ENCODE results near the gene SLC39A3. TPM values are rescaled to one million over a fixed set of nuclear protein-coding genes. Genes with fewer than 3 reads are reported as not detected.
"Not testable (repeated sequence)": the region's sequence is repeated elsewhere in the genome, so short reads cannot be mapped to it uniquely, and the experiment has no call there.

Gene SLC39A3
- total RNA-seq, 1 donor from 2014 or later: 24.0 TPM

DNA sequence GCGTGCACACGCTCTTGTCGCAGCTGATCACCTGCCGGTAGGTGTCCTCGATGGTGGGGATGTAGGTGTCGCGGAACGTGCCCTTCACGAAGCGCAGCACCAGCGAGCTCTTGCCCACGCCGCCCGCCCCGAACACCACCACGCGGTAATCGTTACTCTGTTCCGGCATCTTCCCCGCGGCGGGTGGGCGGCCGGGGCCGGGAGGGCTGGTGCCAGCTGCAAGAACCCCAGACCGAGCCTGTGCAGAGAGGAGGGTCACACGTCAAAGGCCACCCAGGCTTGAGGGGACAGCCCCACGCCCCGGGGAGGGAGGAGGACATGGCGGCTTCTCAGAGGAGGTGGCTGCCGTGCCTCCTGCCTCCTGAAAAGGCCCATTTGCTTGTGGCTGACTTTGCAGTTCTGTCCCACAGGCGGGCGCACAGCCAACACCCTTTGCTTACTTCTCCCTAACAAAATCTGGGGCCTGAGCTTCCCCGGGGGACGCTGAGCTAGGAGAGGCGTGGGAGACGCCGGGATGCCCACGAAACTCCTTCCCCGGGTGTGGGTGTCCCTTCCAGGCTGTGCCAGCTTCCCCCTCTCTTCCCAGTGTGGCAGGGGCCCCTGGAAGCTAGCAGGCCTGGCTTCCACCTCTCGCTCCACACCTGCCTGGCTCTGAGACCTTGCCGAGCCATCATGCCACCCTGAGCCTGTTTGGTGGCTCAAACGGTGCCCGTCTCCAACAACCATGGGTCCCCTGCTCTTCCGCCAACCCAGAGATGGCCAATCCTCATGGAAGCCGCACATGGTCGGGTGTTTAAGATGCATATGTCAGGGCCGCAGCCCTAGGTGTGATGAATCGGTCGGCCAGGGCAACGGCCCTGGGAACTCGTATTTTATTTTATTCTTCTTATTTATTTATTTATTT is 21.9 kb downstream of the SLC39A3 start:
- TF ChIP-seq, protein P1, sequence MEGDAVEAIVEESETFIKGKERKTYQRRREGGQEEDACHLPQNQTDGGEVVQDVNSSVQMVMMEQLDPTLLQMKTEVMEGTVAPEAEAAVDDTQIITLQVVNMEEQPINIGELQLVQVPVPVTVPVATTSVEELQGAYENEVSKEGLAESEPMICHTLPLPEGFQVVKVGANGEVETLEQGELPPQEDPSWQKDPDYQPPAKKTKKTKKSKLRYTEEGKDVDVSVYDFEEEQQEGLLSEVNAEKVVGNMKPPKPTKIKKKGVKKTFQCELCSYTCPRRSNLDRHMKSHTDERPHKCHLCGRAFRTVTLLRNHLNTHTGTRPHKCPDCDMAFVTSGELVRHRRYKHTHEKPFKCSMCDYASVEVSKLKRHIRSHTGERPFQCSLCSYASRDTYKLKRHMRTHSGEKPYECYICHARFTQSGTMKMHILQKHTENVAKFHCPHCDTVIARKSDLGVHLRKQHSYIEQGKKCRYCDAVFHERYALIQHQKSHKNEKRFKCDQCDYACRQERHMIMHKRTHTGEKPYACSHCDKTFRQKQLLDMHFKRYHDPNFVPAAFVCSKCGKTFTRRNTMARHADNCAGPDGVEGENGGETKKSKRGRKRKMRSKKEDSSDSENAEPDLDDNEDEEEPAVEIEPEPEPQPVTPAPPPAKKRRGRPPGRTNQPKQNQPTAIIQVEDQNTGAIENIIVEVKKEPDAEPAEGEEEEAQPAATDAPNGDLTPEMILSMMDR (IDR thresholded peaks at IDR 0.05; ENCODE audit: insufficient read depth, low read length, severe bottlenecking): no peak
- FAIRE-seq (no peak), DNase-seq (ENCODE audit: low read depth) (no peak)
- Histone ChIP-seq H3K36me3 (ENCODE audit: control insufficient read depth, insufficient read depth, low read length) (no peaks in the 10 kb centered on the region), H3K4me3 (ENCODE audit: low read depth, low read length) (no peak overlapping the region), H3K27me3 (ENCODE audit: control insufficient read depth, insufficient read depth, low read length) (peaks cover 16% of the 10 kb centered on the region)

DNA sequence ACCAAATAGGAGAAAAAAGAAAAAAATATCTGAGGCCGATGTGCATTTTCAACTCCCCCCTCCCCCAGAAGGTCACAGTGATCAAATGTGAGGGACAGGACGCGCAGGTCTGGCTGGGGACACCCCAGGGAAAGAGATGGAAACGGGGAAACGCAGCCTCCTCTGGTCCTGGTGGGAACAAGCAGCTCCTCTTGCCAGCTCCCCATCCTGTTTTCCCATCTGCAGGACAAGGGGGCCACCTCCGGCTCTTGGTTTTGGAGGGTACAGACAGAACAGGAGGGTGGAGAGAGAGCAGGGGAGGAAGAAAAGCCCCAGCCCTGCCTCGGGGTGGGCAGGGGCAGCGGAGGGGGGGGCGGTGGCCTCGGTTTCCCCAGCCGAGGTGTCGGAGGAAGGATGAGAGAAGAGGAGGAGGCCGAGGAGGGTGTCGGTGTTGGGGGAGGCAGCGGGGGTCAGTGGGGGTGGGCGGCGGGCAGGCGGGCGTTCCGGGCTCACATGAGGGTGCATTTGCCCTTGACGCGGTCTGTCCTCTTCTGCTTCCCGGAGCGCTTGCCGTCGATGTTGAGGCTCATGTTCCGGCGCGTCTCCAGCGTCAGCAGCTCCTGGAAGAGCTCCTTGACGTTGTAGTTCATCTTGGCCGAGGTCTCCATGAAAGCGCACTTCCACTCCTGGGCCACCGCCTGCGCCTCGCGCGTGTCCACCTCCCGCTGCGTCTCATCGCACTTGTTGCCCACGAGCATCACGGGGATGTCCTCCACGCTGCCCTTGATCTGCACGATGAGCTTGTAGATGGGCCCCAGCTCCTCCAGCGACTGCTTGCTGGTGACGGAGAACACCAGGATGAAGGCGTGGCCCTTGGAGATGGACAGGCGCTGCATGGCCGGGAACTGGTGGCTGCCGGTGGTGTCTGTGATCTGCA is 22.8 kb downstream of the SLC39A3 start:
- TF ChIP-seq, protein P1 (IDR thresholded peaks at IDR 0.05; ENCODE audit: insufficient read depth, low read length, severe bottlenecking): no peak
- Histone ChIP-seq H3K36me3 (ENCODE audit: control insufficient read depth, insufficient read depth, low read length) (no peaks in the 10 kb centered on the region), H3K4me3 (ENCODE audit: low read depth, low read length) (no peak overlapping the region), H3K27me3 (ENCODE audit: control insufficient read depth, insufficient read depth, low read length) (peaks cover 10% of the 10 kb centered on the region)
- DNase-seq (ENCODE audit: low read depth) (no peak), FAIRE-seq (no peak)

DNA sequence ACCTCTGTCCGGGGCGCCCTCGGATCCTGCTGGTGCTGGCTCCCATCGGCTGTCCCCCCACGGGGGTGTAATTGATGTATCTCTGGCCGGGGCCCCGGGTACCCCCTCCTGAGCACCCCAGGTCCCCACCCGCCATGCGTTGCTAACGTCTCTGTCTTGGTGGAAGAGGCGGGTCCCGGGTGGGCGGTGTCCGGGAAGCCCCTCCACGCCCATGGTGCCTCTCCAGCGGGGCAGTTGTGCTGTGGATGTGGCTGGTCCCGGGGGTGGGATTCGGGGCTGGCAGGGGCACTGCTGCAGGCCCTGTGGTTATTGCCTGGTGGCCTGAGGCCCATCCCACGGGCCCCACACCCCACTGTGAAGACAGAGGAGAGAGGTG is 23.6 kb downstream of the SLC39A3 start:
- no peak overlapping the region for H3K4me3 ChIP-seq (ENCODE audit: low read depth, low read length)
- no peaks in the 10 kb centered on the region for H3K36me3 ChIP-seq (ENCODE audit: control insufficient read depth, insufficient read depth, low read length)
- DNase-seq (ENCODE audit: low read depth): no peak
- TF ChIP-seq, protein P1 (IDR thresholded peaks at IDR 0.05; ENCODE audit: insufficient read depth, low read length, severe bottlenecking): no peak
- H3K27me3 ChIP-seq (ENCODE audit: control insufficient read depth, insufficient read depth, low read length): peaks cover 7% of the 10 kb centered on the region
- FAIRE-seq: no peak

DNA sequence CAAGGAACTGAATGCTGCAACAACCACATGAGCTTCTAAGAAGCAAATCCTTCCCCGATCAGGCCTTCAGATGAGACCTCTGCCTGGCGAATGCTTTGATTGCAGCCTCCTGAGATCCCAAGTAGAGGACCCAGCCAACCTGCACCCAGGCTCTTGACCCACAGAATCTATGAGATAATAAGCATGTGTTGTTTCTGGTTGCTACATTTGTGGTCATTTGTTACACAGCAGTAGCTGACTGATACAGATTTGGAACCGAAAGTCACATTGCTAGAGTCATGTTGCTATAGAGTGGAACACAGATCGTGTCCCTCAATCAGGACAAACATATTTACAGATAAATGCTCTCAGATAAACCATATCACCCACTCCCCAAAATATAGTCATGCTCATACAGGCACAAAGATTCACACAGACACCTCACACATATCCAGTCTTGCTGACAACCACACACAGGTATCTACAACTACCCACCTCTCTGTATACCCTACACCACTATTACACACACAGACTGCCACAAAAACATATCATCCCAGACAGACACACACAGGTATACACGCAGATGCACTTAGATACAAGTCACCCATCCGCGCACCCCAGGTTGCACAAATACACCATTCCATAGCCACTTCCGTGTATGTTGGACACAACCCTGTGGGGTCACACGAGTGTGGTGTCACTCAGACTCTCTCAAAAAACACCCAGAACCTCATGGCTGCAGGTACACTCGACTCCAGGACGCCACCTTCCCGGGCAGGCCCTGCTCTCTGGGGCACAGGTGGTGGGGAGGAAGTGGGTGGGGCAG is 24.1 kb downstream of the SLC39A3 start:
- H3K4me3 ChIP-seq (ENCODE audit: low read depth, low read length): no peak overlapping the region
- DNase-seq (ENCODE audit: low read depth) (no peak), FAIRE-seq (no peak)
- H3K27me3 ChIP-seq (ENCODE audit: control insufficient read depth, insufficient read depth, low read length): peaks cover 7% of the 10 kb centered on the region
- no peaks in the 10 kb centered on the region for H3K36me3 ChIP-seq (ENCODE audit: control insufficient read depth, insufficient read depth, low read length)
- TF ChIP-seq, protein P1 (IDR thresholded peaks at IDR 0.05; ENCODE audit: insufficient read depth, low read length, severe bottlenecking): no peak

DNA sequence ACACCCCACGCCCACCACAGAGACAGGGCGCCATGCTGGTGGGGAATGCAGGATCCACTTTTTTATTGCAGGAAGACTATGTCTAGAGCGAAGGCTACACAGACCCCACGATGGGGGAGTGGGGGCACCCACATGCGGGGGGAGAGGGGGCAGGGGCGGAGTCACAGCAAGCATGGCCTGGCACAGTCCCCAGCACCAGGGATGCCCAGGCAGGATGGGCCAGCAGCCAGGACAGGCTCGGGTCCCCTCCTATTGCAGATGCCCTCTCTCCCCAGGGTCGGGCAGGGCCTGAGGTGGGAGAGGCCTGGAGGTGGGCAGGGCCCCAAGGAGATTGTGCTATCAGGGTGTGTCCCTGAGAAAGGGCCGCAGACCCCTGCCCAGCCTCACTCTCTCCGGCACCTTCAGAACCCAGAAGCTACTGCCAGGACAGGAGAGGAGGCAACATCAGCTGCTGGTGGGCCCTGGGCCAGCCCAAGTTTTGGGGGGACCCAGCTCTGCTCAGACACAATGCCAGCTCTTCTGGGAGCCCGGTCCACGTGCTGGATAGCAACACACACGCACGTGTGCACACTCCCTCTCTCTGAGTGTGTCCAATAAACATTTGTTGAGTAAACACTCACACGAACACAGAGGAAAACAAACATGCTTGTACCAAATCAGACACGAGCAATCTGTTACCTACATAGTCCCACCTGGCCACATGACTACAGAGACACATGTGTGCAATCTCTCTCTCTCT is 25.1 kb downstream of the SLC39A3 start:
- peak; percentile 86 for FAIRE-seq
- Histone ChIP-seq H3K36me3 (ENCODE audit: control insufficient read depth, insufficient read depth, low read length) (no peaks in the 10 kb centered on the region), H3K4me3 (ENCODE audit: low read depth, low read length) (no peak overlapping the region), H3K27me3 (ENCODE audit: control insufficient read depth, insufficient read depth, low read length) (peaks cover 1% of the 10 kb centered on the region)
- TF ChIP-seq, protein P1 (IDR thresholded peaks at IDR 0.05; ENCODE audit: insufficient read depth, low read length, severe bottlenecking): no peak
- DNase-seq (ENCODE audit: low read depth): no peak

DNA sequence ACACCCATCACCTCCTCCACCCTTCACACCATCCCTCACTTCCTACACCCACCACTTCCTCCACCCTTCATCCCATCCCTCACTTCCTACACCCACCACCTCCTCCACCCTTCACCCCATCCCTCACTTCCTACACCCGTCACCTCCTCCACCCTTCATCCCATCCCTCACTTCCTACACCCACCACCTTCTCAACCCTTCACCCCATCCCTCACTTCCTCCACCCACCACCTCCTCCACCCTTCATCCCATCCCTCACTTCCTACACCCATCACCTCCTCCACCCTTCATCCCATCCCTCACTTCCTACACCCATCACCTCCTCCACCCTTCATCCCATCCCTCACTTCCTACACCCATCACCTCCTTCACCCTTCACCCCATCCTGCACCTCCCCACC is 25.7 kb downstream of the SLC39A3 start:
- not testable (repeated sequence) for H3K36me3 ChIP-seq (ENCODE audit: control insufficient read depth, insufficient read depth, low read length); H3K27me3 ChIP-seq (ENCODE audit: control insufficient read depth, insufficient read depth, low read length); H3K4me3 ChIP-seq (ENCODE audit: low read depth, low read length); FAIRE-seq; DNase-seq (ENCODE audit: low read depth)

DNA sequence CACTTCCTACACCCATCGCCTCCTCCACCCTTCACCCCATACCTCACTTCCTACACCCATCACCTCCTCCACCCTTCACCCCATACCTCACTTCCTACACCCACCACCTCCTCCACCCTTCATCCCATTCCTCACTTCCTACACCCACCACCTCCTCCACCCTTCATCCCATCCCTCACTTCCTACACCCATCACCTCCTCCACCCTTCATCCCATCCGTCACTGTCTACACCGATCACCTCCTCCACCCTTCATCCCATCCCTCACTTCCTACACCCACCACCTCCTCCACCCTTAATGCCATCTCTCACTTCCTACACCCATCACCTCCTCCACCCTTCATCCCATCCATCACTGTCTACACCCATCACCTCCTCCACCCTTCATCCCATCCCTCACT is 26.6 kb downstream of the SLC39A3 start:
- not testable (repeated sequence) for FAIRE-seq; H3K27me3 ChIP-seq (ENCODE audit: control insufficient read depth, insufficient read depth, low read length); H3K4me3 ChIP-seq (ENCODE audit: low read depth, low read length); H3K36me3 ChIP-seq (ENCODE audit: control insufficient read depth, insufficient read depth, low read length); DNase-seq (ENCODE audit: low read depth)
